Coronary artery (tissue), 2 donors: ENCODE results near the gene CBLC.
"Not testable (repeated sequence)": the region's sequence is repeated elsewhere in the genome, so short reads cannot be mapped to it uniquely, and the experiment has no call there.

Experiments
- DNase-seq: peaks from one replicate; pipeline ENCODE4 v3.0.0-alpha.2; 2017; ENCODE audit warnings: low spot score
- H3K27ac ChIP-seq, 2 donors: fragments of 200-600 bp; sonication (generic); one replicate each; pipeline ENCODE4 v1.5.1; 2016 to 2019
- H3K4me3 ChIP-seq: fragments of 200-600 bp; sonication (generic); 2 replicates; pipeline ENCODE4 v1.5.1; 2016; ENCODE audit warnings: mild to moderate bottlenecking, moderate library complexity
- CTCF ChIP-seq: fragments of 200-600 bp; sonication (generic); IDR thresholded peaks from one replicate; pipeline ENCODE4 v1.5.1; 2019; ENCODE audit warnings: antibody characterized with exemption

Gene CBLC

GRCh38 chr19:44776402-44777096 is 1.1 kb upstream of the CBLC start:
- Histone ChIP-seq H3K4me3 (no peak overlapping the region), H3K27ac (no peak overlapping the region)
- DNase-seq, result no peak
- TF ChIP-seq CTCF, result no peak

- Histone ChIP-seq H3K4me3 (no peak overlapping the region), H3K27ac (no peak overlapping the region)
- no peak for TF ChIP-seq CTCF
- DNase-seq, result no peak
These were observed 1.5 kb downstream of the CBLC start for GRCh38 chr19:44779150-44779549.

GRCh38 chr19:44781694-44782093 is 4.0 kb downstream of the CBLC start:
- not testable (repeated sequence) for H3K4me3 ChIP-seq, DNase-seq, H3K27ac ChIP-seq

GRCh38 chr19:44782729-44783128 is 5.0 kb downstream of the CBLC start:
- DNase-seq, result no peak
- no peak for TF ChIP-seq CTCF
- H3K27ac ChIP-seq, result no peak overlapping the region

GRCh38 chr19:44783545-44783944 is 5.9 kb downstream of the CBLC start:
- no peak for DNase-seq
- H3K4me3 ChIP-seq, result no peak overlapping the region
- no peak overlapping the region for H3K27ac ChIP-seq
- TF ChIP-seq CTCF, result no peak

More at GRCh38 chr19:44782729-44783128, 5.0 kb downstream of the CBLC start:
- no peak overlapping the region for H3K4me3 ChIP-seq

- no peak for DNase-seq
- no peak overlapping the region for H3K27ac ChIP-seq
- TF ChIP-seq CTCF, result no peak
- H3K4me3 ChIP-seq, result no peak overlapping the region
These were observed 7.6 kb downstream of the CBLC start for GRCh38 chr19:44785271-44785670.

- no peak for DNase-seq
- H3K4me3 ChIP-seq, result no peak overlapping the region
- no peak for TF ChIP-seq CTCF
- H3K27ac ChIP-seq, result no peak overlapping the region
These were observed 8.3 kb downstream of the CBLC start for GRCh38 chr19:44785993-44786392.
